DMS 273 (cell line): ENCODE data around the gene ZNF827.

Source experiments
- DNase-seq: peaks from one replicate; lab custom pipeline; 2025; ENCODE audit not compliant: unreplicated experiment; lab: John Stamatoyannopoulos, UW

ZNF827 gene

GRCh38 chr4:145723336-145723735, 215.3 kb downstream of the ZNF827 start:
- no peak for DNase-seq

- peak; percentile 25 for DNase-seq
Measured at GRCh38 chr4:145722561-145722960, 216.1 kb downstream of the ZNF827 start.

- DNase-seq = no peak
Measured at GRCh38 chr4:145720656-145721055, 218.0 kb downstream of the ZNF827 start.

- no peak for DNase-seq
Measured at GRCh38 chr4:145719752-145720624, 218.6 kb downstream of the ZNF827 start.

GRCh38 chr4:145716661-145717200, 221.9 kb downstream of the ZNF827 start:
- DNase-seq = no peak

- peak; percentile 78 for DNase-seq
Measured at GRCh38 chr4:145716200-145716599, 222.4 kb downstream of the ZNF827 start.

GRCh38 chr4:145709843-145710242, 228.8 kb downstream of the ZNF827 start:
- no peak for DNase-seq

- no peak for DNase-seq
Measured at GRCh38 chr4:145709336-145709735, 229.3 kb downstream of the ZNF827 start.
